OCI-LY1 (cell line): Measurements from ENCODE around the gene PRPH.

Experiments used
- H2AFZ ChIP-seq: fragments of 200-600 bp; sonication (generic), shearing (Covaris generic); 2 replicates; pipeline ENCODE4 v1.6.0; 2014; ENCODE audit warnings: antibody characterized with exemption, mild to moderate bottlenecking, low read length
- H3F3A ChIP-seq: fragments of 200-600 bp; sonication (generic), shearing (Covaris generic); 2 replicates; pipeline ENCODE4 v1.6.0; 2014; ENCODE audit warnings: mild to moderate bottlenecking, antibody characterized with exemption, low read length, moderate library complexity; ENCODE audit not compliant: insufficient read depth
- H3K27ac ChIP-seq: fragments of 200-600 bp; sonication (generic); 2 replicates; pipeline ENCODE4 v1.5.1; 2014; ENCODE audit warnings: low read length, mixed run types, mild to moderate bottlenecking, low read depth; ENCODE audit not compliant: poor library complexity, severe bottlenecking
- H3K27me3 ChIP-seq: fragments of 200-600 bp; sonication (generic); 2 replicates; pipeline ENCODE4 v1.6.0; 2014; ENCODE audit warnings: antibody characterized with exemption, mild to moderate bottlenecking, low read length, moderate library complexity; ENCODE audit not compliant: insufficient read depth
- H3K36me3 ChIP-seq: fragments of 200-600 bp; sonication (generic); 2 replicates; pipeline ENCODE4 v1.6.1; 2014; ENCODE audit warnings: mild to moderate bottlenecking, antibody characterized with exemption, low read length, moderate library complexity, mixed read lengths; ENCODE audit not compliant: insufficient read depth
- H3K4me1 ChIP-seq: fragments of 200-600 bp; sonication (generic); 2 replicates; pipeline ENCODE4 v1.5.1; 2014; ENCODE audit warnings: mild to moderate bottlenecking, low read length, moderate library complexity; ENCODE audit not compliant: insufficient read depth, severe bottlenecking
- H3K4me2 ChIP-seq: fragments of 200-600 bp; sonication (generic), shearing (Covaris generic); 2 replicates; pipeline ENCODE4 v1.6.1; 2014; ENCODE audit warnings: low read length
- H3K4me3 ChIP-seq: fragments of 200-600 bp; sonication (generic); 2 replicates; pipeline ENCODE4 v1.5.1; 2014; ENCODE audit warnings: low read length, low read depth, mild to moderate bottlenecking, mixed read lengths; ENCODE audit not compliant: poor library complexity, severe bottlenecking
- H3K79me2 ChIP-seq: fragments of 200-600 bp; shearing (Covaris generic); 2 replicates; pipeline ENCODE4 v1.6.1; 2016; ENCODE audit warnings: mixed run types, low read length, mixed read lengths; ENCODE audit not compliant: insufficient read depth
- H3K9ac ChIP-seq: fragments of 200-600 bp; sonication (generic), shearing (Covaris generic); 2 replicates; pipeline ENCODE4 v1.6.1; 2014; ENCODE audit warnings: mild to moderate bottlenecking, low read length, mixed read lengths
- H3K9me2 ChIP-seq: fragments of 200-600 bp; sonication (generic), shearing (Covaris generic); 2 replicates; pipeline ENCODE4 v1.6.1; 2014; ENCODE audit warnings: low read depth, mild to moderate bottlenecking, low read length, mixed read lengths
- H3K9me3 ChIP-seq: fragments of 200-600 bp; shearing (Covaris generic); 2 replicates; pipeline ENCODE4 v1.6.1; 2014; ENCODE audit warnings: low read length, mixed read lengths
- H4K20me1 ChIP-seq: fragments of 200-600 bp; sonication (generic), shearing (Covaris generic); 2 replicates; pipeline ENCODE4 v1.6.0; 2016; ENCODE audit warnings: mild to moderate bottlenecking, low read length; ENCODE audit not compliant: insufficient read depth
- EZH2 ChIP-seq: fragments of 200-600 bp; sonication (generic), shearing (Covaris generic); IDR thresholded peaks from 2 replicates; pipeline ENCODE4 v1.8.0; 2017; ENCODE audit warnings: borderline replicate concordance, mixed run types, mild to moderate bottlenecking, antibody characterized with exemption, low read length, moderate library complexity, mixed read lengths
- TF ChIP-seq, protein P1 (sequence below): fragments of 200-600 bp; sonication (generic), shearing (Covaris generic); IDR thresholded peaks from 2 replicates; pipeline ENCODE4 v1.5.1; 2017; ENCODE audit warnings: mild to moderate bottlenecking, antibody characterized with exemption, low read length, moderate library complexity, mixed read lengths

The PRPH gene

DNA sequence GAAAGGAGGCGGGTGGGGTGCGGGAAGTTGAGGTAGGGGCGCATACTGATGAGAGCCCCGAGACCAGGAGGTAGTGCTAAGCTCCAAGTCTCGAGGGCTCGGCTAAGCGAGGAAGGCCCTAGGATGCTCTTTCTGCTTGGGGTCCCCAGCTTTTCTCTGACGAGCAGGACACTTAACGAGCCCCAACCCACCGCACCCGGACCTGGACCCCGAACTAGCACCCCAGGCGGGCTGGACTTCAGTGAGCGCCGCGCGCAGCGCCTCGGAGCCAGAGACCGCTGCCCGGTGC is 46.8 kb downstream of the PRPH start:
- Histone ChIP-seq H3F3A (no peaks in the 10 kb centered on the region), H4K20me1 (no peaks in the 10 kb centered on the region), H3K9me3 (no peaks in the 10 kb centered on the region), H3K9me2 (no peaks in the 10 kb centered on the region), H3K27ac (no peak overlapping the region), H3K4me1 (peaks cover 30% of the 10 kb centered on the region), H3K36me3 (no peaks in the 10 kb centered on the region), H3K4me3 (no peak overlapping the region), H3K4me2 (no peak overlapping the region), H3K27me3 (0 out of 2 replicates have a peak, but pooled peaks cover 4% of the 10 kb centered on the region), H2AFZ (no peak overlapping the region), H3K79me2 (no peaks in the 10 kb centered on the region), H3K9ac (no peak overlapping the region)
- no peak for TF ChIP-seq EZH2
- TF ChIP-seq, protein P1, sequence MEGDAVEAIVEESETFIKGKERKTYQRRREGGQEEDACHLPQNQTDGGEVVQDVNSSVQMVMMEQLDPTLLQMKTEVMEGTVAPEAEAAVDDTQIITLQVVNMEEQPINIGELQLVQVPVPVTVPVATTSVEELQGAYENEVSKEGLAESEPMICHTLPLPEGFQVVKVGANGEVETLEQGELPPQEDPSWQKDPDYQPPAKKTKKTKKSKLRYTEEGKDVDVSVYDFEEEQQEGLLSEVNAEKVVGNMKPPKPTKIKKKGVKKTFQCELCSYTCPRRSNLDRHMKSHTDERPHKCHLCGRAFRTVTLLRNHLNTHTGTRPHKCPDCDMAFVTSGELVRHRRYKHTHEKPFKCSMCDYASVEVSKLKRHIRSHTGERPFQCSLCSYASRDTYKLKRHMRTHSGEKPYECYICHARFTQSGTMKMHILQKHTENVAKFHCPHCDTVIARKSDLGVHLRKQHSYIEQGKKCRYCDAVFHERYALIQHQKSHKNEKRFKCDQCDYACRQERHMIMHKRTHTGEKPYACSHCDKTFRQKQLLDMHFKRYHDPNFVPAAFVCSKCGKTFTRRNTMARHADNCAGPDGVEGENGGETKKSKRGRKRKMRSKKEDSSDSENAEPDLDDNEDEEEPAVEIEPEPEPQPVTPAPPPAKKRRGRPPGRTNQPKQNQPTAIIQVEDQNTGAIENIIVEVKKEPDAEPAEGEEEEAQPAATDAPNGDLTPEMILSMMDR: no peak

DNA sequence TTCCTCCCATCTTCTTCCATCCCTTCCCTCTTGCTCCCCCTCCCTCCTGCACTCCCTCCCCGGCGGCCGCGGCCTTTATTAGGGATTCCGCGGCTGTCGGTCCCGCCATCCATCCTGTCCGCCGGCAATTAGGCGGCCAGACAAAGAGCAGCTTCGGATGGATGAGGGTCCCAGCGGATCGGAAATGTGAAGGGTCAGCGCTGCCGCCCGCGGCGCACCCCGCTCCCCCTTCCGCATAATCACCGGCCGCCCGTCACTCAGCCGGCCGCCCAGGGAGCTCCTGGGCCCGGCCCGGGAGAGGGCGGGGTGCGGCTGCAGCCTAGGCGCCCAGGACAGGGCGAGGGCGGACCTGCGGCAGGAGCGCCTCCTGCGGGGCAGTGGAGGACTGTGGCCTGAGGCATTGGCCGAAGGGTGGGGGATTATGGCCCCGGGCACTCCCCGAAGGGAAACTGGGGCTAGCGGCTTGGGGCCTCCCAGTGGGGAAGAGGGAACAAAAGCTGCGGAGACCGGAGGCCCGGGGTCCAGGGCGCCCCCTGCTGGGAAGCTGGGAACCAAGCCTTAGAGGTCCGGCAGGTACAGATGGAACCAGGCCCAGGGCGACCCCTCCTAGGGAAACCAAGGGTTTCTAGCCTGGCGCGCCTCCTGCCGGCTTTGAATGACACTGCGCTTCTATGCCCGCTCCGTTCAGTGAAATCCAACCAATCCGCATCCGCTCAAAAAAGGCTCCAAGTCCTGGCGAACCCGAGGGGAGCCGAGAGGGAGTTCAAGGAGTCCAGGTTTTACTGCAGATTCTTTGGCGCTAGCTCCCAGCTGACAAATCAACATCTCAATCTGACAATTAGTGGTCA is 47.3 kb downstream of the PRPH start:
- no peak overlapping the region for H3K9ac ChIP-seq
- no peak for TF ChIP-seq EZH2
- TF ChIP-seq, protein P1: peak; percentile 98
- peaks cover 34% of the 10 kb centered on the region for H3K4me1 ChIP-seq

DNA sequence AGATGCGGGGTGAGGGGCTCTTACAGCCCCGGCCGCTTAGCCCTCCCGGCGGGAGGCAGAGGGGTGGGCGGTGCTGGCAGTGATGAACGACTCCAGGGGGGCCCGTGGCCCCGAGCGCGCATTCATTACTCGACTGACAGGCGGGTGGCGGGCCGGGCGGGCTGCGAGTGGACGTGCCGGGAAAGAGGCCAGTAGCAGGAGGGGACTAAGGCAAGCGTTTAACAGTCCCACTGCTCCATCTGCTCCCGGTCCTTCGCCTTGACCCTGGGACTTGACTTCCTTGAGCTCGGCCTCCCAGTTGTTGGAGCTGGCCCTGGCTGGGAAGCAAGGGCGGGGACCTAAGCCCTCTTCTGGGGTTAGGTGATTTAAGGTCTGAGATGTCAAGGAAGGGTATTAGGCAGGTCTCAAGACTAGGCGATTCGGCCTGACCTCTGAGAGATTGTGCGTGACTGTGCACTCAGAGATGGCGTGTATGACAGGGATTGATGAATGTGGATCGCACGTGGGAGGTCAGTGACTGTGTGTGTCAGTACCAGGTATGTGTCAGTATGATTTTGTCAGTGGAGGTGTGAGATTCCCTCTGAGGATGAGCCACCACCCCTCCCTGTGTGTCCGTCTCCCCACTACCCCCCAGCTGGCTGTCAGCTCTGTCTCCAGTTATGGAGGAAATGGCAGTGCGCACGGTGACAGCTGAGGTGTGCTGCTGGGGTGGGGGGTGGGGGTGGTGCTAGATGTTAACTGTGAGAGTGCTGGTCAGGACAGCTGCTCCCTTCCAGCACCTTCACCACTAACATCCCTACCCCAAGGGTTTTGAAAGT is 48.2 kb downstream of the PRPH start:
- H3K79me2 ChIP-seq: no peaks in the 10 kb centered on the region
- H3K4me1 ChIP-seq: peaks cover 38% of the 10 kb centered on the region
- no peak overlapping the region for H3K4me3 ChIP-seq
- H3K9me2 ChIP-seq: no peaks in the 10 kb centered on the region
- no peaks in the 10 kb centered on the region for H4K20me1 ChIP-seq
- 0 out of 2 replicates have a peak, but pooled peaks cover 4% of the 10 kb centered on the region for H3K27me3 ChIP-seq
- no peak overlapping the region for H3K27ac ChIP-seq
- no peaks in the 10 kb centered on the region for H3K9me3 ChIP-seq
- H3F3A ChIP-seq: no peaks in the 10 kb centered on the region
- H3K9ac ChIP-seq: no peak overlapping the region
- TF ChIP-seq, protein P1: no peak
- no peak for TF ChIP-seq EZH2
- peak overlapping the region; percentile 44 for H3K4me2 ChIP-seq
- no peak overlapping the region for H2AFZ ChIP-seq
- no peaks in the 10 kb centered on the region for H3K36me3 ChIP-seq

More for the DNA sequence above, 47.3 kb downstream of the PRPH start:
- Histone ChIP-seq H3K4me2 (peak overlapping the region; percentile 44), H3K79me2 (no peaks in the 10 kb centered on the region), H3K27me3 (0 out of 2 replicates have a peak, but pooled peaks cover 4% of the 10 kb centered on the region), H3K9me2 (no peaks in the 10 kb centered on the region), H3K27ac (no peak overlapping the region), H3K9me3 (no peaks in the 10 kb centered on the region), H3K36me3 (no peaks in the 10 kb centered on the region), H3K4me3 (no peak overlapping the region), H2AFZ (no peak overlapping the region), H3F3A (no peaks in the 10 kb centered on the region), H4K20me1 (no peaks in the 10 kb centered on the region)
